HUES6 (cell line): Measurements from ENCODE around the gene CNTNAP2.

Source experiments
- H3K27ac ChIP-seq: 2 replicates; pipeline ENCODE4 v1.7.0; 2013; ENCODE audit warnings: low read depth, mild to moderate bottlenecking, low read length, inconsistent platforms
- H3K27me3 ChIP-seq: 2 replicates; pipeline ENCODE4 v1.6.1; 2013; ENCODE audit warnings: low read length; ENCODE audit not compliant: control insufficient read depth, insufficient read depth
- H3K36me3 ChIP-seq: 2 replicates; pipeline ENCODE4 v1.6.1; 2013; ENCODE audit warnings: low read length; ENCODE audit not compliant: control insufficient read depth, insufficient read depth
- H3K4me1 ChIP-seq: 2 replicates; pipeline ENCODE4 v1.6.1; 2013; ENCODE audit warnings: low read length; ENCODE audit not compliant: control insufficient read depth, insufficient read depth
- H3K4me3 ChIP-seq: 2 replicates; pipeline ENCODE4 v1.5.1; 2013; ENCODE audit warnings: low read depth, low read length
- H3K9ac ChIP-seq: one replicate; pipeline ENCODE4 v1.6.1; 2013; ENCODE audit warnings: mild to moderate bottlenecking, low read length
- H3K9me3 ChIP-seq: 2 replicates; pipeline ENCODE4 v1.6.1; 2013; ENCODE audit warnings: low read depth, low read length; ENCODE audit not compliant: control insufficient read depth, insufficient read depth

The CNTNAP2 gene

GRCh38 chr7:146639291-146639690 is 522.7 kb downstream of the CNTNAP2 start:
- Histone ChIP-seq H3K9me3 (no peaks in the 10 kb centered on the region), H3K27me3 (no peaks in the 10 kb centered on the region), H3K4me1 (0 out of 2 replicates have a peak, but pooled peaks cover 4% of the 10 kb centered on the region), H3K27ac (no peak overlapping the region), H3K9ac (no peak overlapping the region), H3K36me3 (no peaks in the 10 kb centered on the region), H3K4me3 (no peak overlapping the region)

- H3K9ac ChIP-seq: no peak overlapping the region
- no peak overlapping the region for H3K4me3 ChIP-seq
- no peaks in the 10 kb centered on the region for H3K4me1 ChIP-seq
- H3K36me3 ChIP-seq: no peaks in the 10 kb centered on the region
- H3K27me3 ChIP-seq: no peaks in the 10 kb centered on the region
- H3K9me3 ChIP-seq: no peaks in the 10 kb centered on the region
- H3K27ac ChIP-seq: no peak overlapping the region
Measured at GRCh38 chr7:146641491-146641890, 524.9 kb downstream of the CNTNAP2 start.

- no peak overlapping the region for H3K9ac ChIP-seq
- H3K27me3 ChIP-seq: no peaks in the 10 kb centered on the region
- no peaks in the 10 kb centered on the region for H3K9me3 ChIP-seq
- no peaks in the 10 kb centered on the region for H3K4me1 ChIP-seq
- no peak overlapping the region for H3K27ac ChIP-seq
- no peaks in the 10 kb centered on the region for H3K36me3 ChIP-seq
- H3K4me3 ChIP-seq: no peak overlapping the region
Measured at GRCh38 chr7:146645383-146645976, 528.9 kb downstream of the CNTNAP2 start.

GRCh38 chr7:146647445-146647844 is 530.8 kb downstream of the CNTNAP2 start:
- no peaks in the 10 kb centered on the region for H3K27me3 ChIP-seq
- no peak overlapping the region for H3K4me3 ChIP-seq
- no peaks in the 10 kb centered on the region for H3K36me3 ChIP-seq
- no peaks in the 10 kb centered on the region for H3K9me3 ChIP-seq
- no peak overlapping the region for H3K27ac ChIP-seq
- H3K4me1 ChIP-seq: no peaks in the 10 kb centered on the region
- H3K9ac ChIP-seq: no peak overlapping the region

GRCh38 chr7:146652176-146652575 is 535.6 kb downstream of the CNTNAP2 start:
- H3K36me3 ChIP-seq: no peaks in the 10 kb centered on the region
- no peak overlapping the region for H3K4me3 ChIP-seq
- H3K9me3 ChIP-seq: no peaks in the 10 kb centered on the region
- no peak overlapping the region for H3K9ac ChIP-seq
- no peaks in the 10 kb centered on the region for H3K27me3 ChIP-seq
- H3K27ac ChIP-seq: no peak overlapping the region
- no peaks in the 10 kb centered on the region for H3K4me1 ChIP-seq

GRCh38 chr7:146654048-146654447 is 537.4 kb downstream of the CNTNAP2 start:
- H3K4me1 ChIP-seq: no peaks in the 10 kb centered on the region
- no peak overlapping the region for H3K9ac ChIP-seq
- no peaks in the 10 kb centered on the region for H3K9me3 ChIP-seq
- H3K27ac ChIP-seq: no peak overlapping the region
- no peak overlapping the region for H3K4me3 ChIP-seq
- no peaks in the 10 kb centered on the region for H3K36me3 ChIP-seq
- H3K27me3 ChIP-seq: no peaks in the 10 kb centered on the region

GRCh38 chr7:146655928-146656797 is 539.6 kb downstream of the CNTNAP2 start:
- Histone ChIP-seq H3K9me3 (no peaks in the 10 kb centered on the region), H3K27ac (no peak overlapping the region), H3K4me3 (no peak overlapping the region), H3K9ac (no peak overlapping the region), H3K4me1 (no peaks in the 10 kb centered on the region), H3K27me3 (no peaks in the 10 kb centered on the region), H3K36me3 (no peaks in the 10 kb centered on the region)

- Histone ChIP-seq H3K4me3 (no peak overlapping the region), H3K27me3 (no peaks in the 10 kb centered on the region), H3K27ac (no peak overlapping the region), H3K36me3 (no peaks in the 10 kb centered on the region), H3K9me3 (no peaks in the 10 kb centered on the region), H3K4me1 (no peaks in the 10 kb centered on the region), H3K9ac (no peak overlapping the region)
Measured at GRCh38 chr7:146656988-146657387, 540.4 kb downstream of the CNTNAP2 start.

GRCh38 chr7:146658604-146659003 is 542.0 kb downstream of the CNTNAP2 start:
- H3K4me3 ChIP-seq: no peak overlapping the region
- no peaks in the 10 kb centered on the region for H3K36me3 ChIP-seq
- H3K27ac ChIP-seq: no peak overlapping the region
- H3K4me1 ChIP-seq: no peaks in the 10 kb centered on the region
- H3K9me3 ChIP-seq: no peaks in the 10 kb centered on the region
- no peaks in the 10 kb centered on the region for H3K27me3 ChIP-seq
- H3K9ac ChIP-seq: no peak overlapping the region

- Histone ChIP-seq H3K27me3 (no peaks in the 10 kb centered on the region), H3K4me1 (no peaks in the 10 kb centered on the region), H3K9ac (no peak overlapping the region), H3K36me3 (no peaks in the 10 kb centered on the region), H3K4me3 (no peak overlapping the region), H3K9me3 (no peaks in the 10 kb centered on the region), H3K27ac (no peak overlapping the region)
Measured at GRCh38 chr7:146659732-146660131, 543.1 kb downstream of the CNTNAP2 start.

GRCh38 chr7:146660839-146661238 is 544.2 kb downstream of the CNTNAP2 start:
- Histone ChIP-seq H3K9me3 (no peaks in the 10 kb centered on the region), H3K4me3 (no peak overlapping the region), H3K9ac (no peak overlapping the region), H3K27ac (no peak overlapping the region), H3K4me1 (no peaks in the 10 kb centered on the region), H3K27me3 (no peaks in the 10 kb centered on the region), H3K36me3 (no peaks in the 10 kb centered on the region)
